Stomach (tissue), 4 donors: ENCODE measurements around the gene ARHGAP26.

Experiments
- EP300 ChIP-seq: sonication (generic); formaldehyde crosslinking; IDR thresholded peaks from one replicate; pipeline ENCODE4 v1.6.1; 2017; ENCODE audit warnings: antibody characterized with exemption
- POLR2A ChIP-seq, 4 donors: fragments of 450-650 bp; IDR thresholded peaks; one replicate each; pipeline ENCODE4 v1.6.1; 2016; ENCODE audit warnings: antibody characterized with exemption in 4 of 4, control low read depth in 2 of 4, mild to moderate bottlenecking in 1 of 4, moderate library complexity in 1 of 4
- POLR2AphosphoS5 ChIP-seq, 3 donors: sonication (generic); formaldehyde crosslinking; IDR thresholded peaks; one replicate each; pipeline ENCODE4 v1.6.1; 2016; ENCODE audit warnings: antibody characterized with exemption in 3 of 3
- TF ChIP-seq, protein P1 (sequence below), 7 experiments: fragments of 450-650 bp in 4 of 7; fragments of 200-600 bp in 3 of 7; sonication (generic) in 3 of 7; IDR thresholded peaks; one replicate each; pipeline ENCODE4 v1.5.1; 2016 to 2019; ENCODE audit warnings: antibody characterized with exemption in 7 of 7, control low read depth in 2 of 7, mild to moderate bottlenecking in 1 of 7

DNA sequence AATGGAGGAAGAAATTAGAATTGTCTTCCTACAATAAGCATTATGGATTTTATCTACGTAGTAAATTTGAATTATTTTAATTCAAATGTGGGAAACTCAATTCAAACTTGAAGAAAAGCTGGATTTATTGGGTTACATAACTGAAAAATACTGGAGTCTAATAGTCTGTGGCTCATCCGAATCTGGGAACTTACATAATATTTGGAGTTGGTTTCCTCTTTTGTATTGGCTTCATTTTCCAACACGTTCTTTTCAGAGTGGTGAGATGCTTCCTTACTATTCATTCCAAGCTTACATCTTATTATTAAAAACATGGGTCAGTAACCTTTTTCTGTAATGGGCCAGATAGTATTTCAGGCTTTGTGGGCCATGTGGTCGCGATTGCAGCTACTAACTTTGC lies 164.8 kb downstream of the ARHGAP26 start:
- TF ChIP-seq, protein P1, sequence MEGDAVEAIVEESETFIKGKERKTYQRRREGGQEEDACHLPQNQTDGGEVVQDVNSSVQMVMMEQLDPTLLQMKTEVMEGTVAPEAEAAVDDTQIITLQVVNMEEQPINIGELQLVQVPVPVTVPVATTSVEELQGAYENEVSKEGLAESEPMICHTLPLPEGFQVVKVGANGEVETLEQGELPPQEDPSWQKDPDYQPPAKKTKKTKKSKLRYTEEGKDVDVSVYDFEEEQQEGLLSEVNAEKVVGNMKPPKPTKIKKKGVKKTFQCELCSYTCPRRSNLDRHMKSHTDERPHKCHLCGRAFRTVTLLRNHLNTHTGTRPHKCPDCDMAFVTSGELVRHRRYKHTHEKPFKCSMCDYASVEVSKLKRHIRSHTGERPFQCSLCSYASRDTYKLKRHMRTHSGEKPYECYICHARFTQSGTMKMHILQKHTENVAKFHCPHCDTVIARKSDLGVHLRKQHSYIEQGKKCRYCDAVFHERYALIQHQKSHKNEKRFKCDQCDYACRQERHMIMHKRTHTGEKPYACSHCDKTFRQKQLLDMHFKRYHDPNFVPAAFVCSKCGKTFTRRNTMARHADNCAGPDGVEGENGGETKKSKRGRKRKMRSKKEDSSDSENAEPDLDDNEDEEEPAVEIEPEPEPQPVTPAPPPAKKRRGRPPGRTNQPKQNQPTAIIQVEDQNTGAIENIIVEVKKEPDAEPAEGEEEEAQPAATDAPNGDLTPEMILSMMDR (IDR thresholded peaks at IDR 0.05) = no peak
- TF ChIP-seq EP300 (no peak), POLR2A (IDR thresholded peaks at IDR 0.05) (no peak), POLR2AphosphoS5 (IDR thresholded peaks at IDR 0.05) (no peak)
